Stimulated activated naive CD4-positive, alpha-beta T cell treated with Interleukin-2 at 50 U/mL for 16 hours (primary cell): ENCODE data around the gene CNKSR3.

Experiments
- DNase-seq: peaks from one replicate; lab custom pipeline; 2025; lab: John Stamatoyannopoulos, UW

The CNKSR3 gene

GRCh38 chr6:154502553-154502952 lies 7.9 kb downstream of the CNKSR3 start:
- DNase-seq, result no peak

DNA sequence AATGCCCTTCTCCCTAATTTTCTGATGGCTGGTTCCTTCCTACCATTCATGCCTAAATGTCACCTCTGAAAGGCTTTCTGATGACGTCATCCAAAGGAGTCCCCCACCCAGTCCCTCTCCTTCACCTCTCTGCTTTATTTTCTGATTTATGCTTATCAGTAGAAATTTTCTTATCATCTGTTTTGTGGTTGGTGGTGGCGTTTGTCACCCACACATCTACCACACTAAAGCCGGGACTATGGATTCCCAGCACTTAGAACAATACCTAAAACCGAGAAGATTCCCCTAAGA lies 9.0 kb downstream of the CNKSR3 start:
- DNase-seq, result no peak

DNA sequence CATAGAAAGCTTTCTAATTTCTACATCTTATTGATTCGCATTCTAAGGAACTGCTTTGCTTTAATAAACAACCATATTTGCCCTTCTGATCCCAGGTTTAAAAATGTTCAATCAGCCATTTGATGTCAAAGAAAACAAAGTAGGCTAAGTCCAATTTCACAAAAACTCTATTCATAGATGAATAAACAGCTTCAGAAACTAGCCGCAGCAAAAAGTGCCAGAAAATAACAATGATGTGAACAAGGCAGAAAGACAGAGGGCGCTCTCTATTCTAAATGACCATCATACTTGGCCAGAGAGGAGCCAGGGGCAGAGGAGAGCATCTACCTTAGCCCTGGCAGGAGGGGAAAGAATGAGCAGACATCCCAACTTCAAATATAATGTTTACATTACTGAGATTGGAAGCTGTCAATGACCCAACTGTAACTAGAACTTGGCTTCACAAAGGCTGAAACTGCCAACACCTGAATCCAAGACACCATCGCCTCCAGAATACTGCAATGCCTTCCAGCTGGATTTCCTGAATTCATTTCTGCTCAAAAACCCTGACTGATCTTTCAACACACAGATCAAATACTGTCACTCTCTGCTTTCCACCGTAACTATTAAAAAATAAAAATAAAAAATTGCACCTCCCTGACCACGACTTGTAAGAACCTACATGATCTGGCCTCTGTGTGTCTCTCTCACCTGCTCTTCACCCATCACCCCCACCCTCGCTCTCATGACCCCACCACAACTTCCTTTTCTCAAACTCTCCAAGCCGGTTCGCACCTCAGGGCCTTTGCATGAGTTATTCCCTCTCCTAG lies 9.5 kb downstream of the CNKSR3 start:
- no peak for DNase-seq

DNA sequence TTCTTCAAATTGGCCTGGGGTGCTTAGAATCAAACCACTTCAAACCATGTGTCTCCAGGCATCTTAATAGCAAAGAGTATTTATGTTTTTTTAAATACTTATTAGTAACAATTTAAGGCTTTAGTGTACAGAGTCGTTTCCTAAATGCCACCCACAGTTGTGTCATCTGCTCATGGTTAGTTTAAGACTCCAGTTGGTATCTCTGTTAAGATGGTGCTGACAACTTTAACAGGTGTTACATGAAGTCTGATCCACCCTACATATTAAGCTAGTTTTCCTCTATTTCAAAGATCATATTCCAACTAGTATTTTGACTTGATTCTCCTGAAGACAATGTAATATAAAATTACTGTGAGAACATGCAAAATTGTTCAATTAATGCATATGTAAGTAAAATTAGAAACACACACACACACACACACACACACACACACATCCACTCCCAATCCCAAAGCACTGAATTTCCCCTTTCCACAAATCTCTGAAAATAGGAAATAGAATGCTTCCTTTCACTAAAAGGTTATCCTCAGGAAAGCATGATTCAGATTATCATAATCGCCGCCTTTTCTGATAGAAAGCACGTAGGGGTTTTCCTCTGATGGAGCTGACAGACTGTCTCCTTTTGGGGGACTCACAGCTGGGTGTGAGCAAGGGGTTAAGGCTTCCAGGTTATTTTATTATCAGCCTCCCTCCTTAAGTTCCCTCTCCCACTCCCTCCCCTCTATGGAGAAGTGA lies 10.5 kb downstream of the CNKSR3 start:
- DNase-seq, result no peak

GRCh38 chr6:154498340-154498934 lies 12.0 kb downstream of the CNKSR3 start:
- DNase-seq, result no peak

GRCh38 chr6:154496793-154497517 lies 13.5 kb downstream of the CNKSR3 start:
- no peak for DNase-seq

GRCh38 chr6:154496186-154496585 lies 14.3 kb downstream of the CNKSR3 start:
- no peak for DNase-seq

- DNase-seq, result no peak
Measured at GRCh38 chr6:154494592-154495311, 15.7 kb downstream of the CNKSR3 start.

DNA sequence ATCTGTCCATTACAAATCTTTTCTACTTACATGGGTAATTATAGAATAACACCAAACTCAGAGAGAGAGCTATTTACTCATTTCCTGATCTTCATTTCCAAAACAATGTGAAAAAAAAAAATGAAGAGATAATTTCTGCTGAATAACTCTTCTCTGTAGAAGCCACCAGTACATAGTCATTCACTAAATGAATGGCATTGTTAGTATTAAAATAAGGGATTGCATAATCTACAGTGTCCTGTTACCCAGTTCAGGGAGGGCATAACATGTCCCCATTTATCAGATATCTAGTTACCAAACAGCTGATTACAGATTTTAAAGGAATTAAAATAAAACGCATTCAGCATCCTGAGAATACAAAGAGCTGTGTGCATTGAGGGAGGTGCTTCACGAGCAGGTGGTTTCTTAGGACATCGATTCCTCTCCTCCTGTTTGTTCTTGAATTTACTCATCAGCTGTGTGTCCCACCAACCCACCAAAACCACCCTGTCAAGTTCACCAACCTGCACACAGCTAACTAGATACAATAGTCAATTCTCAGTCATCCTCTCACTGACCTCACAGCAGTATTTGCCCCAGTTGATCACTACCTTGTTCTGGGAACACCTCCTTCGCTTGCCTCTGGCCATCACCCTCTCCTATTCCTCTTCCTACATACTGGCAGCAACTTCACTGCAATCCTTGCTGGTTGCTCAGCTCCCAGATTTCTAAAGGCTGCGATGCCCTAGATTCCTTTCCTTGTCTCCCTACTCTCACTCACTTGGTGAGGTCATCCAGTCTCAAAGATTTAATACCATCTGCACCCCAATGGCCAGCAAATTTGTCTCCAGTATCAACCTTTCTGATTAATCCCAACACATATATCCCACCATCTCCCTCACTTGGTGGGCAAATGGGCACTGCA lies 18.7 kb downstream of the CNKSR3 start:
- no peak for DNase-seq

DNA sequence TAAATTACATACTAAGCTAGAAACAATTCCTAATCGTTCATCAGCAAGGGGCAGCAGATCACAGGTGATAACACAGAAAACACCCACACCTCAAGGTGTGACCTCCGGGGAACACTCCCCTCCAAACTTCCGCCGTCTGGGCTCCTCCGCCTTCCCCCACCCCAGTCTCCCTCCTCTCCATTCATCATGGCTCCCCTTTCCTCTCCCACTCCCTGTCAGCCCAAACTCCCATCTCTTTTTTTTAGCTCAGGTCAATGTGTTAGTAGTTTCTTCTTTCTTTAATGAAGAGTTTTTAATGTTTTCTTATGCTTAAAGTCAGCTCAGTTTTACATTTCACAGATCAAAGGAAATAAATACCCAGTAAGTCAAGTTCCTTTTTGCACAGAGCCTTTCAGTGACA lies 20.7 kb downstream of the CNKSR3 start:
- DNase-seq, result no peak

GRCh38 chr6:154488802-154489437 lies 21.6 kb downstream of the CNKSR3 start:
- no peak for DNase-seq

- DNase-seq, result no peak
Measured at GRCh38 chr6:154488248-154488593, 22.3 kb downstream of the CNKSR3 start.

DNA sequence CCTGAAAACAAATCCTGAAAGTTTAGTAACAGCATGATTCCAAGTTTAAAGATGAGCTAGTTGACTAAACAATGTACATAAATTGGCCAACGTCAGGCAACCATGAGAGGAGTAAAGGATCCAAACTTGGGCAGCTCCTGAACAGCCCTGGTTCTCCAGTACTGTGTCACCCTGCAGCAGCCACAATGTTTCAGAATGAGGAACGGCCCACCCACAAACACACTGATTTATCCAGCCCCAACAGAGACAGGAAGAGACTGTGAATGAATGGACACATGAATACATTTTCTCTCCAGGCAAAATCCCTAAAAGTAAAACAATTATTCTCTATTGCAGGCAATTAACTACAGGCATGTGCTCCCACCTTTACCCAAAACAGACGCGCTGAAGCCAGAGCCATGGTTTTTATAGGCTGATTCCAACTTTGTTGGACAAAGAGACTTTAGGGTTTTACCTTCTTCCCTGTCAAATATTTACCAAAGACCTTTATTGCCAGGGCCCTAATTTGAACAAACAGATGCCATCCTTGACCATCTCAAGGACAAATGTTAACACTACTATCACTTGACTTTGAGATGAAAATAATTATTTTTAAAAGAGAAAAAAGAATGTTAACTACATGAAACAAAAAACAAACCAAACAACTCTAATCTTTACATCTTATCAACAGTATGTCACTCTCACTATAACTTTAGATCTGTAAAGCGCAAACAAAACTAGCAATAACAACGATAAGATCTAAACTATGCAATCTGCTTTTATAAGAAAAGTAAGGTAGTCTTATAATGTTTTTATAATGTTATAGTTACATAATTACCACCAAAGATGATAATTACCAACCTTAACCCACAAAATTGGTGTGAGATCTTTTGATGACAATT lies 22.9 kb downstream of the CNKSR3 start:
- DNase-seq, result no peak

DNA sequence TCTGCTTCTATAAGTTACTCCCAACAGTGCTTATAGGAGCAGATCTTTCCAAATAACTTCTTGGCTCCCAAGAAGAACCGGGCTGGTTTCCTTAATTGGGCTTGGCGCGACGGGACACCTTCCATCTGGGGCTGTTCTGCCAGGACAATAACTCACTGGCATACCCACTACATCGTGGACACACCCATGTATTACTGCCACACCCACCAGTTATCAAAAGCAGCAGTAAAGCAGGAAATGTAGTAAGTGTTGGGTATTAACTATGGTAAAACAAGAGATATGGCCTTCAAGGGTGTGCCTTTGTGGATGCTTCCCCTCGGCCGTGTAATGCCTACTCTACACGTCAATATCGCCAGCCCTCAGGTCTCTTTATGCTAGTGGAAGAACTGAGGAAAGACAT lies 24.7 kb downstream of the CNKSR3 start:
- no peak for DNase-seq

- no peak for DNase-seq
Measured at GRCh38 chr6:154484942-154485341, 25.5 kb downstream of the CNKSR3 start.

DNA sequence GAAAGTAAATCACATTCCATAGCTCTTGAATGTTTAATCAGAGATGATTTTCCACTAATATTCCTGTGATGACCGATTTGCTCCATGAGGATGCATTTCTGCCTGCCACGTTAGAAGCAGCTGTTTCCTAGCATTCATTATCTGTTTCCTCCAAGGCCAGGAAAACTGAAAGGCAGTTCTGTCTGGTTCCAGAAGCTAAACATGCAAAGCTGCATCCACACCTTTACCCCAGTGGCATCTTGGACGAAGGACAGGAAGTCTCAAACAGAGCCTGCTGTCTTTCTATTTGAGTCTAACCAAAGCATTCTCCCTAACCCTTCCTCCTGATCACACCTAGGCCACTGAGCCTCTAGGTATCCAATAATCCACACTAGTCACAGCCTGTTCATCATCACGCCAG lies 27.6 kb downstream of the CNKSR3 start:
- DNase-seq, result no peak

GRCh38 chr6:154481521-154482013 lies 28.9 kb downstream of the CNKSR3 start:
- no peak for DNase-seq

DNA sequence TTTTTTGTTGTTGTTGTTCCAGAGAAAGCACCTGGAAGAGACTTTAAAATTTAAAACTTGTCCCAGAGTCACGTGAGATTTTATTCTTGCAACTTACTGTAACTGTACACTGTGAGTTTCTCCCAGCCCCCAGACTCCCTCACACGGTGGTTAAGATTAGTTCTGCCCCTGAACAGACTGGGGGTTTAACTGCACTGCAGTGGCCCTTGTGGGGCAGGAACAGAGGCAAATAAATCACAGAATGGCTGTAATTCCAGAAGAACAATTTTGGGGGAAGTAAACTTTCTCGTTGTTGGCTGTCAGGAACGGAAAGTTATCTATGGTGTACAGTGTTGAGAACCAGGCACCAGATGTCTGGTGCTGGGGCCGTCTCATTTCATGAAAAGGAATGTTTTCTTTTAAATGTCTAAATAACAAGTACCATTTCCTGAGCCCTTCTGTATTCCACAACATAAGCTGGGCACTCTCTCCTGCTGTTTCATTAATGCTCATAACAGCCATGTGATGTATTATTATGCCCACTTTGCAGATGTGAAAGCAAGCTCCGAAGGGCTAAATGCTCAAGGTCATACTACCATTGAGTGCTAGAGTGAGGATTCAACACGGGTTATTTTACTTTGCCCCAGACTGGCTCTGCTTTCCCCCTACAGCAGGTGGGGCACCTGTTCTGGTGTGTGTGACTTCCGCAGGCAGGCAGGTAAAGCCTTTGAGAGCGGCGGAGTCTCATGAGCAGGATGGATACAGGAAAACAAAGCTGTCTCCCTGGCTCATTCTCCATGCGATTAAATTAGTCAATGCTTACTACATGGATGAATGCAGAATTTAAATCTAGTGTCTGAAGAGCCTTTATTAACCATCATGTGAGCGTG lies 30.5 kb downstream of the CNKSR3 start:
- DNase-seq, result no peak
